Transverse colon (tissue), 4 donors: ENCODE data around the gene PABPN1. TPM values are rescaled to one million over a fixed set of nuclear protein-coding genes. Genes with fewer than 3 reads are reported as not detected.

Source experiments
- DNase-seq: peaks from one replicate; pipeline ENCODE4 v3.0.0-alpha.2; 2019
- H3K27ac ChIP-seq, 4 donors: fragments of 200-600 bp; sonication (generic); 2 replicates each; pipeline ENCODE4 v1.5.1; 2016 to 2018; ENCODE audit warnings: inconsistent platforms in 4 of 4
- H3K27me3 ChIP-seq: fragments of 200-600 bp; sonication (generic); 2 replicates; pipeline ENCODE4 v1.5.1; 2017; ENCODE audit warnings: inconsistent platforms
- H3K36me3 ChIP-seq, 4 donors: fragments of 200-600 bp; sonication (generic); 2 replicates each; pipeline ENCODE4 v1.5.1; 2017 to 2019; ENCODE audit warnings: inconsistent platforms in 4 of 4
- H3K4me1 ChIP-seq, 4 donors: fragments of 200-600 bp; sonication (generic); 2 replicates each; pipeline ENCODE4 v1.5.1; 2017 to 2020; ENCODE audit warnings: inconsistent platforms in 4 of 4
- H3K4me3 ChIP-seq, 4 donors: fragments of 200-600 bp; sonication (generic); 1 replicate in 1 of 4; 2 replicates in 3 of 4; pipeline versions ENCODE4 v1.5.1 to v1.6.1; 2017 to 2019; ENCODE audit warnings: inconsistent platforms in 4 of 4
- H3K9me3 ChIP-seq, 2 donors: fragments of 200-600 bp; sonication (generic); 2 replicates each; pipeline ENCODE4 v1.5.1; 2017 to 2019; ENCODE audit warnings: inconsistent platforms in 2 of 2
- EP300 ChIP-seq: sonication (generic); formaldehyde crosslinking; IDR thresholded peaks from one replicate; pipeline ENCODE4 v1.6.1; 2017; ENCODE audit warnings: antibody characterized with exemption, low read depth
- POLR2A ChIP-seq: fragments of 450-650 bp; IDR thresholded peaks from one replicate; pipeline ENCODE4 v1.6.1; 2016; ENCODE audit warnings: antibody characterized with exemption, mild to moderate bottlenecking, moderate library complexity
- POLR2AphosphoS5 ChIP-seq, 3 donors: sonication (generic); formaldehyde crosslinking; IDR thresholded peaks; one replicate each; pipeline ENCODE4 v1.6.1; 2016; ENCODE audit warnings: antibody characterized with exemption in 3 of 3
- WGBS, 2 donors: methylation state at CpG; one replicate each; pipeline ENCODE4 v1.1.5; 2018; ENCODE audit warnings: low coverage in 1 of 2; 5-methylcytosine and 5-hydroxymethylcytosine counted together
- in situ Hi-C, 4 donors: fragments of 200-750 bp; cut with MboI; loops; one replicate each; pipeline versions ENCODE4 v1.15.0 to v1.15.1; 2017; ENCODE audit warnings: low sequenced_read_pairs in 3 of 4, low pct_ligation_motif_present in 1 of 4, low pct_unique_long_range_greater_than_20kb in 1 of 4
- intact Hi-C: fragments of 100-400 bp; cut with DNase I; formaldehyde crosslinking; loops from one replicate; pipeline ENCODE4 v1.15.1; 2023; ENCODE audit warnings: low total_unique reads
- total RNA-seq, 4 donors: library from RNA; depleted of rRNA; stranded (reverse); fragments of >200 nt; gene quantifications; one replicate each; pipeline ENCODE4 v1.1.0, GENCODE V29; 2016
- TF ChIP-seq, protein P1 (sequence below), 5 experiments: fragments of 200-600 bp in 3 of 5; fragments of 450-650 bp in 2 of 5; sonication (generic) in 3 of 5; IDR thresholded peaks; 1 replicate in 2 of 5; 2 replicates in 3 of 5; pipeline ENCODE4 v1.5.1; 2016 to 2017; ENCODE audit warnings: antibody characterized with exemption in 5 of 5, inconsistent platforms in 3 of 5, mild to moderate bottlenecking in 2 of 5, moderate library complexity in 1 of 5

The PABPN1 gene
- total RNA-seq, 4 donors from 2014 or later = 50.0 to 149 (median 63.7) TPM

DNA sequence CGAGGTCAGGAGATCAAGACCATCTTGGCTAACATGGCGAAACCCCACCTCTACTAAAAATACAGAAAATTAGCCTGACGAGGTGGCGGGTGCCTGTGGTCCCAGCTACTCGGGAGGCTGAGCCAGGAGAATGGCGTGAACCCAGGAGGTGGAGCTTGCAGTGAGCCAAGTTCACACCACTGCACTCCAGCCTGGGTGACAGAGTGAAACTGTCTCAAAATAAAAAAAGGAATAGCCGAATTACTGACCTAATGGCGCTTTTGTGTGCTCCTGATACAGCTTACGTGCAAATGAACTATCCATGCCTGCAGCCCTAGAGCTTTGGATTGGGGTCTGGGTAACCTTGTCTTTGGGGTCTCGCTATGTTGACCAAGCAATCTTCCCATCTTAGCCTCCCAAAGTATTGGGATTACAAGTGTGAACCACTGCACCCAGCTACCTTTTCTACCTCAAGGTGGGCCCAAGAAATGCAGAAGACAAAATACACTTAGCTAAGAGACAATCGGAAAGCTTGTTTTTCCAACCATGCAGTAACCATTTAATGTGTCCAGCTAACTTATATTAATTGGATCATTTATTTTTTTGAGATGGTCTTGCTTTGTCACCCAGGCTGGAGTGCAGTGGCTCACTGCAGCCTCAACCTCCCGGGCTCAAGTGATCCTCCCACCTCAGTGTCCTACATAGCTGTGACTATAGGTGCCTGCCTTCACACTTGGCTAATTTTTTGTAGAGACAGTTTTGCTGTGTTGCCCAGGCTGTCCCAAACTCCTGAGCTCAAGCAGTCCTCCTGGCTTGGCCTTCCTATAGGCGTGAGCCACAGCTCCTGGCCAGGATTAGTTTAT, 5.5 kb downstream of the PABPN1 start:
- DNase-seq = no peak
- Histone ChIP-seq H3K27ac (no peak overlapping the region), H3K9me3 (no peaks in the 10 kb centered on the region), H3K27me3 (no peaks in the 10 kb centered on the region), H3K4me1 (peaks cover 10 to 19% (median 12%) of the 10 kb centered on the region in 4 donors), H3K4me3 (no peak overlapping the region), H3K36me3 (peaks cover 0 to 25% (median 8%) of the 10 kb centered on the region in 4 donors)
- in situ Hi-C loops (loop anchor here in 2 of 4 donors (25.0 kb wide), 1 partner anchor 236 kb away; the partner anchor contains the start of genes AP1G2 (in 2 of the 2), THTPA (in 2 of the 2) and ZFHX2 (in 2 of the 2)), intact Hi-C loops (no loop called here)
- 80 to 89% methylated on average over 4 to 13 of the region's 13 CpGs for WGBS, 2 donors
- no peak for TF ChIP-seq EP300
- no peak for TF ChIP-seq POLR2AphosphoS5 (IDR thresholded peaks at IDR 0.05)
- no peak for TF ChIP-seq POLR2A
- TF ChIP-seq, protein P1, sequence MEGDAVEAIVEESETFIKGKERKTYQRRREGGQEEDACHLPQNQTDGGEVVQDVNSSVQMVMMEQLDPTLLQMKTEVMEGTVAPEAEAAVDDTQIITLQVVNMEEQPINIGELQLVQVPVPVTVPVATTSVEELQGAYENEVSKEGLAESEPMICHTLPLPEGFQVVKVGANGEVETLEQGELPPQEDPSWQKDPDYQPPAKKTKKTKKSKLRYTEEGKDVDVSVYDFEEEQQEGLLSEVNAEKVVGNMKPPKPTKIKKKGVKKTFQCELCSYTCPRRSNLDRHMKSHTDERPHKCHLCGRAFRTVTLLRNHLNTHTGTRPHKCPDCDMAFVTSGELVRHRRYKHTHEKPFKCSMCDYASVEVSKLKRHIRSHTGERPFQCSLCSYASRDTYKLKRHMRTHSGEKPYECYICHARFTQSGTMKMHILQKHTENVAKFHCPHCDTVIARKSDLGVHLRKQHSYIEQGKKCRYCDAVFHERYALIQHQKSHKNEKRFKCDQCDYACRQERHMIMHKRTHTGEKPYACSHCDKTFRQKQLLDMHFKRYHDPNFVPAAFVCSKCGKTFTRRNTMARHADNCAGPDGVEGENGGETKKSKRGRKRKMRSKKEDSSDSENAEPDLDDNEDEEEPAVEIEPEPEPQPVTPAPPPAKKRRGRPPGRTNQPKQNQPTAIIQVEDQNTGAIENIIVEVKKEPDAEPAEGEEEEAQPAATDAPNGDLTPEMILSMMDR (IDR thresholded peaks at IDR 0.05) = no peak

DNA sequence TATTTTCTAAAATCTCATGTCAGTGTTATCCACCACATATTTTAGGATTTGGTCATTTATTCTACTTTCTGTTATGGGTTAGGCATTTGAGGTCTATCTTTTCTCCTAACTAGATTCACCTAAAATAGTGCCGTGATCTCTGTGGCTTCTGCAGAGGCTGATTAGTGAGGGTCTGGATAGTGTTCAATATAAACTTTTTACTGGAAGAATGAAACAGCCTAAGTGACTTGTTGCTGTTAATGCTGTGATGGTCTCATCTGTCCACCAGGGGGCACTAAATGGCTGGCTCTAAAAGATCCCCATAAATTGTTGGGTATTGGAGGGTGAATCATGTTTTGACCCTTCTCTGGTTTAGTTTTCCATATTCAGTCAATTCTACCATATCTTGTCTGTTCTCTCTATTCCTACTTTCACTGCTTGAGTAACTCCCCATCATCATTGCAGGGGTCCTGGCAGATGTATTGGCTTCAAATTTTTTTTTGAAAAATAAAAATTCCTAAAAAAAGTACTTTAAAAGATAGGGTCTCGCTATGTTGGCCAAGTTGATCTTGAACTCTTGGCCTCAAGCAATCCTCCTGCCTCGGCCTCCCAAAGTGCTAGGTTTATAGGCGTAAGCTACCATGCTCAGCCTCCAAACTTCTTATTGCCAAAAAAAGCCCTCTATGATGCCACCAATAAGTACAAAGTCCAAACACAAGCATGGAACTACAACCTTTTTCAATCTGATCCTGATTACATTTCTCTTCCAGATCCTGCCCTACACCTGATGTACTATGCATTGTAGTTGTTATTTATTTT, 6.9 kb downstream of the PABPN1 start:
- H3K9me3 ChIP-seq = no peaks in the 10 kb centered on the region
- H3K27me3 ChIP-seq = no peaks in the 10 kb centered on the region
- H3K4me1 ChIP-seq = peaks cover under 1 to 8% (median 2%) of the 10 kb centered on the region in 4 donors
- H3K4me3 ChIP-seq = no peak overlapping the region
- TF ChIP-seq, protein P1 (IDR thresholded peaks at IDR 0.05) = peak; percentile 85 to 90 (median 86)
- no peak for TF ChIP-seq POLR2AphosphoS5 (IDR thresholded peaks at IDR 0.05)
- intact Hi-C loops (loop anchor here (2.0 kb wide), 1 partner anchor 53 kb away; no protein-coding TSS in a partner anchor), in situ Hi-C loops (loop anchor here in 2 of 4 donors (25.0 kb wide), 1 partner anchor 234 kb away; the partner anchor contains the start of genes AP1G2 (in 2 of the 2), THTPA (in 2 of the 2) and ZFHX2 (in 2 of the 2))
- peak; percentile 76 for DNase-seq
- peaks cover 0 to 24% (median 8%) of the 10 kb centered on the region in 4 donors for H3K36me3 ChIP-seq
- WGBS, 2 donors = 44 to 57% methylated on average over 2 to 4 of the region's 4 CpGs
- H3K27ac ChIP-seq = no peak overlapping the region

DNA sequence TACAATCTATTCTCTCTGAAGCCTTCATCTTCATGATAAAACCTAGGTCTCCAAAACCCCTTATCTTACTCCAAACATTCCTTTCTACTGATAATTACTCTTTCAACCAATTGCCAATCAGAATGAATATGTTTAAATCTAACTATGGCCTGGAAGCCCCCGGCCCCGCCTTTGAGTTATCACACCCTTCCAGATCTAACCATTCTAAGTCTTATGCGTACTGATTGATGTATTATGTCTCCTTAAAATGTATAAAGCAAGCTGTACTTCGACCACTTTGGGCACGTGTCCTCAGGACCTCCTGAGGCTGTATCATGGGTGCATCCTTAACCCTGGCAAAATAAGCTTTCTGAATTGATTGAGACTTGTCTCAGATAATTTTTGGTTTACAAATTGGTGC, 14.4 kb downstream of the PABPN1 start:
- Histone ChIP-seq H3K36me3 (no peaks in the 10 kb centered on the region), H3K4me3 (no peak overlapping the region), H3K27ac (no peak overlapping the region), H3K9me3 (peaks cover 0 to 4% of the 10 kb centered on the region in 2 donors), H3K4me1 (no peaks in the 10 kb centered on the region), H3K27me3 (peaks cover 4% of the 10 kb centered on the region)
- WGBS, 2 donors = 82 to 85% methylated on average over 5 of the region's 5 CpGs
- DNase-seq = no peak
- intact Hi-C loops = no loop called here
- TF ChIP-seq, protein P1 (IDR thresholded peaks at IDR 0.05) = no peak
- TF ChIP-seq POLR2A = no peak
- TF ChIP-seq POLR2AphosphoS5 (IDR thresholded peaks at IDR 0.05) = no peak
- no peak for TF ChIP-seq EP300
- in situ Hi-C loops = loop anchor here in 2 of 4 donors (25.0 kb wide), 1 partner anchor 227 kb away; the partner anchor contains the start of genes AP1G2 (in 2 of the 2), THTPA (in 2 of the 2) and ZFHX2 (in 2 of the 2)
